PFSK-1 (cell line): ENCODE results near the gene MDN1.

ENCODE experiments used
- REST ChIP-seq, 2 experiments: IDR thresholded peaks; 2 replicates each; pipeline versions ENCODE4 v1.6.1 to v1.8.0; 2011 to 2012; ENCODE audit warnings: low read depth in 2 of 2, low read length in 2 of 2, control low read depth in 1 of 2, inconsistent platforms in 1 of 2, mild to moderate bottlenecking in 1 of 2, moderate library complexity in 1 of 2; ENCODE audit not compliant: insufficient read depth in 1 of 2
- SIN3A ChIP-seq: IDR thresholded peaks from 2 replicates; pipeline ENCODE4 v1.6.1; 2012; ENCODE audit warnings: mild to moderate bottlenecking, low read length, moderate library complexity, borderline replicate concordance; ENCODE audit not compliant: insufficient read depth

- no peak for TF ChIP-seq REST (IDR thresholded peaks at IDR 0.05; ENCODE audit: insufficient read depth in 1 of 2, low read depth in 2 of 2, low read length in 2 of 2)
- no peak for TF ChIP-seq SIN3A
Measured at GRCh38 chr6:89670935-89671565, 148.5 kb downstream of the MDN1 start.
